ENCODE data around the gene NUAK2.

The NUAK2 gene

GRCh38 chr1:205354259-205355074 is 32.9 kb upstream of the NUAK2 start:
- in situ Hi-C loops (cut with HindIII; ENCODE audit: low pct_unique_long_range_greater_than_20kb, low sequenced_read_pairs), result no loop called here
- peak in 1 of 2 experiments; percentile 87 for DNase-seq (ENCODE audit: low read depth in 1 of 2, low spot score in 1 of 2)
- TF ChIP-seq JUND (IDR thresholded peaks at IDR 0.05; ENCODE audit: low read depth), result no peak

GRCh38 chr1:205353612-205354011 is 32.1 kb upstream of the NUAK2 start:
- in situ Hi-C loops (cut with HindIII; ENCODE audit: low pct_unique_long_range_greater_than_20kb, low sequenced_read_pairs), result no loop called here
- no peak for TF ChIP-seq JUND (IDR thresholded peaks at IDR 0.05; ENCODE audit: low read depth)
- peak in 1 of 2 experiments; percentile 38 for DNase-seq (ENCODE audit: low read depth in 1 of 2, low spot score in 1 of 2)

DNA sequence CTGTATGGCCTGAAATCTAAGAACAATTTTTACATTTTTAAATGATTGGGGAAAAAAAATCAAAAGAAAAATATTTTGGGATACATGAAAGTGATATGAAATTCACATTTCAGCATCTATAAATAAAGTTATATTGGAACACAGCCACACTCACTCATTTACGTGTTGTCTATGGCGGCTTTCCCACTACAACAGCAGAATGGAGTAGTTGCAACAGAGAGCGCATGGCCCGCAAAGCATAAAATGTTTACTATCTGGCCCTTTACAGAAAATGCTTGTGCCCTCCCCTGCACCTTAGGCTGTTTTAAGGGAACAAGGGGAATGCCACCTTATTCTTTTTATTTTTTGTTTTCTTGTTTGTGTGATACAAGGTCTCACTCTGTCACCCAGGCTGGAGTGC is 31.6 kb upstream of the NUAK2 start:
- in situ Hi-C loops (cut with HindIII; ENCODE audit: low pct_unique_long_range_greater_than_20kb, low sequenced_read_pairs), result no loop called here
- DNase-seq (ENCODE audit: low read depth in 1 of 2, low spot score in 1 of 2), result no peak
- no peak for TF ChIP-seq JUND (IDR thresholded peaks at IDR 0.05; ENCODE audit: low read depth)

- no peak for DNase-seq (ENCODE audit: low read depth in 1 of 2, low spot score in 1 of 2)
- in situ Hi-C loops (cut with HindIII; ENCODE audit: low pct_unique_long_range_greater_than_20kb, low sequenced_read_pairs), result no loop called here
- no peak for TF ChIP-seq JUND (IDR thresholded peaks at IDR 0.05; ENCODE audit: low read depth)
Observed at GRCh38 chr1:205351984-205352713, 30.6 kb upstream of the NUAK2 start.

GRCh38 chr1:205350691-205351141 is 29.2 kb upstream of the NUAK2 start:
- DNase-seq (ENCODE audit: low read depth in 1 of 2, low spot score in 1 of 2), result no peak
- TF ChIP-seq JUND (IDR thresholded peaks at IDR 0.05; ENCODE audit: low read depth), result no peak
- in situ Hi-C loops (cut with HindIII; ENCODE audit: low pct_unique_long_range_greater_than_20kb, low sequenced_read_pairs), result no loop called here

DNA sequence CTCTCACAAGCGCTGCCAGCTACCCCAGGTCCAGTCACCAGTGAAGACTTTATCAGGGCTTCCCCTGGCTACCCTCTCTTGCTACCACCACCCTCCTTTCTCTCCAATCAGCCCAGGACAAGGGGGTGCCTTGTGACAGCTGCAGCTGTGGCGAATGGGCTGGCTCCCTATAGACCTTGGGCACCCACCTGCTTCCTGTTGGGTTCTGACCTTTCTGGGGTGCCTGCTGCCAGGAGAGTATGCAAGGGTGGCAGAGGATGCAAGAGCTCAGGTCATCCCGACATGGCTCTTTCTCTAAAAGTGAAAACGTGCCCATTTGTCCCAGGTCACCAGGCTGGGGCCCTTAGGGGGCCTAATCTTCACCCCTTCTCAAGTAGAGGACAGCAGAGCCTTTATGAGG is 28.6 kb upstream of the NUAK2 start:
- TF ChIP-seq JUND (IDR thresholded peaks at IDR 0.05; ENCODE audit: low read depth), result no peak
- DNase-seq (ENCODE audit: low read depth in 1 of 2, low spot score in 1 of 2), result no peak
- in situ Hi-C loops (cut with HindIII; ENCODE audit: low pct_unique_long_range_greater_than_20kb, low sequenced_read_pairs), result no loop called here

DNA sequence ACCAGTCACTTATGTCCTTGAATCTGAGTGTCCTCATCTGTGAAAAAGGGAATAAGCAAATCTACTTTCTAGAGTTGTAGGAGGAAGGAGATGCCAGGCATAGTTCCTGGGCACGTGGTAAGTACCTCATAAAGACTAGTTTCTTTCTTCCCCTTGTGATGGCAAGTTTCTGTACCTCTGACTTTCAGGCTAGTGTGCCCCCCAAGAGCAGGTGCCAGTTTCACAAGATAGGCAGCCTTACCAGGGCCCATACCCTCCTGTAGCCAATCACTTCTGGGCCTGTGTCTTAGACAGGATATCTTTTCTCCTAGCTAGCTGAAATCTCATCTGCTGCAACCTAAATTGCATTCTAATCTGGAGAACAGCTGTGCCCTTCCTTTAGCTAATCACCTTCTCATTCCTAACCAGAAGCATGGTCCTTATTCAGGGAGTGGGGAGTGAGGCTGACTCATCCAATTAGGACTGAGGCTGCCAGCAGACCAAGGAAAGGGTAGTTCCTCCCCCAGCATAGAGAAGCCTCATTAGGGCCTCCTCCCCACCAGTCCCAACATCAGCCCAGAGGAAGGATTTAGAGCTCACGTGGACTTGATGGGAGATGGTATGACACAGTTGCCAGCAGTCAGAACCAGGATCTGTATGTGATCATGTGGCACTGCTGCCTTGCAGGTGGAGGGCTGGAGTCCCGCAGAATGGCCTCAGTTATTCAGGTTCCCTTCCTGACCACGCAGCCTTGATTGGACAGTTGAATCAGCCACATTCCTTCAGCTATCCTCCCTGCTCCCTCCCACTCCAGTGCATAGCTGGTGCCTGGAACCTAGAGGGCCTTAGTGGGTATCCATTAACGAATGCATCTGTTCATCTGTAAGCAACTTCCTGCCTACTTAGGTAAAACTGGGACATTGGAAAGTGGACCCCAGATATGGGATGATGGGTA is 27.3 kb upstream of the NUAK2 start:
- in situ Hi-C loops (cut with HindIII; ENCODE audit: low pct_unique_long_range_greater_than_20kb, low sequenced_read_pairs), result no loop called here

GRCh38 chr1:205346956-205347574 is 25.5 kb upstream of the NUAK2 start:
- DNase-seq (ENCODE audit: low read depth in 1 of 2, low spot score in 1 of 2), result no peak
- in situ Hi-C loops (cut with HindIII; ENCODE audit: low pct_unique_long_range_greater_than_20kb, low sequenced_read_pairs), result no loop called here
- no peak for TF ChIP-seq JUND (IDR thresholded peaks at IDR 0.05; ENCODE audit: low read depth)

More for the DNA sequence above, 27.3 kb upstream of the NUAK2 start:
- DNase-seq (ENCODE audit: low read depth in 1 of 2, low spot score in 1 of 2), result no peak
- no peak for TF ChIP-seq JUND (IDR thresholded peaks at IDR 0.05; ENCODE audit: low read depth)

- in situ Hi-C loops (cut with HindIII; ENCODE audit: low pct_unique_long_range_greater_than_20kb, low sequenced_read_pairs), result no loop called here
- TF ChIP-seq JUND (IDR thresholded peaks at IDR 0.05; ENCODE audit: low read depth), result no peak
- DNase-seq (ENCODE audit: low read depth in 1 of 2, low spot score in 1 of 2), result no peak
Observed at GRCh38 chr1:205345761-205346160, 24.2 kb upstream of the NUAK2 start.

DNA sequence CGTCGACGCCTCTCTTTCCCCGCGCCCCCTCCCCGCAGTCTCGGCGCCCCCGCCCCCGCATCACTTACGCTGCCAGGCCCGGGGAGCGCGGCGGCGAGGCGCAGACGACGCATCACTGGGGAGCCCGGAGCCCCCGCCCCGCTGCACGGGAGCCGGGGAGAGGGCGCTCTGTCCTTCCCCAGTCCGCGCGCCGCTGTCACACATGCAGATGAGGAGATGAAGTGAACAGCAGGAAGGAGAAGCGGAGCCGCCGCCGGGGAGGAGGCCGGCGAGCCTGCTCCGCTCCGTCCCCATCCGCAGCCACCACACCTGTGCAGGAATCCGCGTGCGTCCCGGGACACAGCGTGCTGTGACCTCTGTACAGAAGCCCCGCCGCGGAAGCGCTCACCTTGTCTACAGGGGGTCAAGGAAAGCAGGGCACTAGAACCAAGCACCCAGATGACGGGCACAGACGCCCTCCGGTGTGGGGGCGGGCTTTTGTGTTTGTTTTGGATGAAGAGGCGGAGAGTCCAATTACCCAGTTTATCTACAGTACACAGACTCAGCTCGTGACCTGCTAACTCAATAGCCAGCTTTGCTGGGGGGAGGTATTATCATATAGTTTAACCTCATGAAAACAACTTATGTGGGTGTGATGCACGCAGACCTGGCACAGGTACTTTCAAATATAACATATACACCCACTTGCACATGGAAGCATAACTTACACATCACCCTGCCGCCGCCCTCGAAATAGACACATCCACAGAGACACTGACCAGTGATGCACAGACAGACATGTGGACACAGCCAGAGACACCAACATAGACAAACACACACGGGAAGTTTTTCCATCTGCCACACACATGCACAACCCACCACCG is 22.8 kb upstream of the NUAK2 start:
- TF ChIP-seq JUND (IDR thresholded peaks at IDR 0.05; ENCODE audit: low read depth), result no peak
- in situ Hi-C loops (cut with HindIII; ENCODE audit: low pct_unique_long_range_greater_than_20kb, low sequenced_read_pairs), result no loop called here
- DNase-seq (ENCODE audit: low read depth in 1 of 2, low spot score in 1 of 2), result peak; percentile 39 to 50

DNA sequence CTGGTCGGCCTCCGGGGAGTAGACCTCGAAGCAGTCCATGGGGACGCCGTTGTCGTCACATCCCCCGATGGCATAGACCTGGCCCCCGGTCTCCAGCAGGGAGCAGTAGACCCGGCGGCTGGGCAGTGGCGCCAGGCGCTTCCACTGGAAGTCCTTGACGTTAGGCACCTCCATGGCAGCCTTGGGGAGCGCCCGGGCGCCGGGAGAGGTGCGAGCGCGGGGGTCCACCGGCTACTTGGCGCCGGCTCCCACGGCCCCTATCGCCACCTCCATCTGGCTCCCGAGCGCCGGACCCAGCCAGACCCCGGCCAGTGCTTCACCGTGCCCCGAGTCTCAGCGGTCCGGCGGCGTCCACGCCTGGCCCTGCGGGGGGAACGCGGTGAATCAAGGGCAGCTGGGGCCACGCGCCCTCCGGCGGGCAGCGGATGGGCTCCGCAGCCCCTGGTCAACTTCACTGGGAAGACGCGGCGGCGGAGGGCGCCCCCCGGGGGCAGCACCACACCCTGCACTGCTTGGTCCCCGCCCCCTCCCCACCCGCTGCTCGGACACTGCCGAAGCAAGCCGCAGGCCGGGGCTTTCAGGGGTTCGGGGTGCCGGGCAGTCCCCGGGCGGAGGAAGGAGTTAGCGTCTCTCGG is 22.0 kb upstream of the NUAK2 start:
- in situ Hi-C loops (cut with HindIII; ENCODE audit: low pct_unique_long_range_greater_than_20kb, low sequenced_read_pairs), result no loop called here
- TF ChIP-seq JUND (IDR thresholded peaks at IDR 0.05; ENCODE audit: low read depth), result no peak
- DNase-seq (ENCODE audit: low read depth in 1 of 2, low spot score in 1 of 2), result no peak

Data from T47D (cell line).